Kidney epithelial cell (primary cell): ENCODE data around the gene XYLT2. TPM values are rescaled to one million over a fixed set of nuclear protein-coding genes. Genes with fewer than 3 reads are reported as not detected.

ENCODE experiments used
- DNase-seq: peaks from one replicate; pipeline ENCODE4 v3.0.0-alpha.2; 2010; ENCODE audit warnings: low read depth
- H3K27me3 ChIP-seq: 2 replicates; pipeline ENCODE4 v1.6.0; 2011; ENCODE audit warnings: low read length; ENCODE audit not compliant: control insufficient read depth, insufficient read depth
- H3K36me3 ChIP-seq: 2 replicates; pipeline ENCODE4 v1.5.1; 2011; ENCODE audit warnings: low read length; ENCODE audit not compliant: control insufficient read depth, insufficient read depth
- H3K4me3 ChIP-seq: 2 replicates; pipeline ENCODE4 v1.5.1; 2011; ENCODE audit warnings: low read depth, mild to moderate bottlenecking, control low read depth, low read length
- CTCF ChIP-seq: IDR thresholded peaks from 2 replicates; pipeline ENCODE4 v1.5.1; 2011; ENCODE audit warnings: mild to moderate bottlenecking, moderate library complexity, low read length, control low read depth, inconsistent platforms; ENCODE audit not compliant: insufficient read depth, poor library complexity, severe bottlenecking
- total RNA-seq: library from RNA; depleted of rRNA; stranded (reverse); fragments of >200 nt; gene quantifications from 2 replicates; pipeline ENCODE4 v1.2.3, GENCODE V29; 2015

XYLT2 gene
- total RNA-seq, 1 donor from 2014 or later = 30.2 TPM

GRCh38 chr17:50303051-50303450 lies 42.9 kb upstream of the XYLT2 start:
- H3K36me3 ChIP-seq = no peaks in the 10 kb centered on the region
- no peak for DNase-seq
- TF ChIP-seq CTCF = no peak
- H3K27me3 ChIP-seq = no peaks in the 10 kb centered on the region
- H3K4me3 ChIP-seq = no peak overlapping the region

GRCh38 chr17:50303596-50303995 lies 42.3 kb upstream of the XYLT2 start:
- no peak for TF ChIP-seq CTCF
- no peak for DNase-seq
- Histone ChIP-seq H3K27me3 (no peaks in the 10 kb centered on the region), H3K4me3 (no peak overlapping the region), H3K36me3 (no peaks in the 10 kb centered on the region)

- no peak for DNase-seq
- Histone ChIP-seq H3K27me3 (no peaks in the 10 kb centered on the region), H3K36me3 (no peaks in the 10 kb centered on the region), H3K4me3 (no peak overlapping the region)
- TF ChIP-seq CTCF = no peak
Observed at GRCh38 chr17:50304781-50305404, 41.0 kb upstream of the XYLT2 start.

- H3K4me3 ChIP-seq = no peak overlapping the region
- no peaks in the 10 kb centered on the region for H3K36me3 ChIP-seq
- H3K27me3 ChIP-seq = peaks cover 9% of the 10 kb centered on the region
- no peak for TF ChIP-seq CTCF
- no peak for DNase-seq
Observed at GRCh38 chr17:50307654-50308053, 38.3 kb upstream of the XYLT2 start.

- no peak for DNase-seq
- peaks cover 12% of the 10 kb centered on the region for H3K27me3 ChIP-seq
- H3K4me3 ChIP-seq = no peak overlapping the region
- TF ChIP-seq CTCF = no peak
- no peaks in the 10 kb centered on the region for H3K36me3 ChIP-seq
Observed at GRCh38 chr17:50308666-50309065, 37.3 kb upstream of the XYLT2 start.

- H3K27me3 ChIP-seq = peaks cover 12% of the 10 kb centered on the region
- DNase-seq = no peak
- no peak for TF ChIP-seq CTCF
- no peaks in the 10 kb centered on the region for H3K36me3 ChIP-seq
- no peak overlapping the region for H3K4me3 ChIP-seq
Observed at GRCh38 chr17:50310455-50311111, 35.3 kb upstream of the XYLT2 start.
